Stimulated activated CD4-positive, alpha-beta T cell treated with anti-CD3 and anti-CD28 coated beads, Interleukin-4, amount 100 ng/mL, for 1 hour (primary cell): ENCODE data around the gene LRFN2.

Experiments
- DNase-seq: peaks from one replicate; pipeline ENCODE4 v3.0.0-alpha.2; 2020

LRFN2 gene

DNA sequence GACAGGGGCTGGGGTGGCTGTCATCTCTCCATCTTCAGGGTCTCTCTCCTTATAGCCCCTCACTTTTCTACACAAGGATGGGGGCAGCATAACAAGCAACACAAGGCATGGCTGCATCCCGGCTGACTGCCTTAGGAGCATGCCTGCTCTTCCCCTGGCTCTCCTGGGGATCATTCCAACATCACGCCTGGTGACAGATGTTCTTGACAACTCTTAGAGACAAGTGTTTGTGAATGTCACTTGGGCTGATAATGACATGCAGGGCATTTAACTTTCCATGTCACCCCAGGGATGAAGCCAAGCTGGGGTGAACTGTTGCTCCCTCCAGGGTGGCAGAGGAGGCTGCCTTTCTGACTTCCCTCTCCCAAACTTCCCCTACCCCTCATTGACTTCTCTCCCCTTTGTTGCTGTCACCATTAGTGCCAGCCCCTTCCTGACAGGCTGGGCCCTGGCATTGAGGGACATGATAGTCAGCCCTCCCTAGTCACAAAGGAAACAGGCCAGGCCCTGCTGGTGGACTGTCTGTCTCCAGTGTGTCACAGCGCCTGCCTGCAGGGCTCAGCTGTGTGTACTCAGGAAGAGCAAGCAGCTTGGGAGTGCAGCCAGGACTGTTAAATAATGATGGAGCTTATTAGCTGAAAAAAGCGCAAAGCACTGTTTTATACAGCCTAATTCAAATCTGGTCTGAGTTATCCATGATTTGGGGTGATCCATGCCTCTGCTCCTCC is 161.8 kb downstream of the LRFN2 start:
- no peak for DNase-seq

GRCh38 chr6:40422046-40422445 is 165.1 kb downstream of the LRFN2 start:
- DNase-seq = no peak

GRCh38 chr6:40419946-40420728 is 167.0 kb downstream of the LRFN2 start:
- no peak for DNase-seq

GRCh38 chr6:40419377-40419776 is 167.8 kb downstream of the LRFN2 start:
- DNase-seq = no peak

- DNase-seq = no peak
Observed at GRCh38 chr6:40417031-40417430, 170.1 kb downstream of the LRFN2 start.

DNA sequence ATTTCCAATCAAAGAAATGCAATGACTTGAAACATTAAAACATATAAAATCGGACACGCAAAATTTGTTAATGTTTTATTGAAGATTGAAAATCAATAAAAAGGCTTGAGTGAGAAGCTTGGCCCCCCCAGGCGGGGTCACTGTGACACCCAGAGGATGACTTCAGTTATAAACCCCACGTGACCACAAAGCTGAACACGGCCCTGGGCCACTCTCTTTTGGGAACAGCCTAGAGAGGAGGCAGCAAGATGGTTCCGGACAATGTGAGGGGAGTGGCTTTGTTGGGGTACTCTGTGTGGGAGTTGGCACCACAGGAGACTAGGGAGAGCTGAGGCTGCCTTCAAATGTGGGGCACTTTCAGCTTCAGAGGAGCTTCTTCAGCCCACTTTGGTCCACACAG is 172.5 kb downstream of the LRFN2 start:
- DNase-seq = no peak

- no peak for DNase-seq
Observed at GRCh38 chr6:40413239-40413638, 173.9 kb downstream of the LRFN2 start.

DNA sequence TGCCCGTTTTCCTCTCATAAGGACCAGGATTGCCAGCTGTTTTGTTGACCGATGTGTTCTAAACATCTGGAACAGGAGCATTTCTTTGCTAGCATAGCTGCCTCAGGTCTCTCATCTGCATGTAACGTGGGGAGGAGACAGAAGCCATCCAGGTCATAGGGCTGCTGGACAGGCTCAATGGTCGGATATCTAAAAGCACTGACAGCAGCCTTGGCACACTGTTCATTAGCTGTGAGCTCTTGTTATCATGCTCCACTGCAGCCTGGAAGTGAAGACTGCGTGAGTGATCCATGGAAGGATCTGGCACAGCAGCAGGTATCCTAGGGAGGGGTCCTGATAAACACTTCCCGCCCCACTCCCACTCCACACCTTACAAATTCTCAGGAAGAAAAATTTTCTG is 175.3 kb downstream of the LRFN2 start:
- no peak for DNase-seq

- no peak for DNase-seq
Observed at GRCh38 chr6:40410821-40411220, 176.3 kb downstream of the LRFN2 start.

- DNase-seq = no peak
Observed at GRCh38 chr6:40409716-40410397, 177.3 kb downstream of the LRFN2 start.

- DNase-seq = no peak
Observed at GRCh38 chr6:40408786-40409542, 178.2 kb downstream of the LRFN2 start.

- no peak for DNase-seq
Observed at GRCh38 chr6:40407239-40407638, 179.9 kb downstream of the LRFN2 start.

GRCh38 chr6:40406175-40406574 is 181.0 kb downstream of the LRFN2 start:
- no peak for DNase-seq

DNA sequence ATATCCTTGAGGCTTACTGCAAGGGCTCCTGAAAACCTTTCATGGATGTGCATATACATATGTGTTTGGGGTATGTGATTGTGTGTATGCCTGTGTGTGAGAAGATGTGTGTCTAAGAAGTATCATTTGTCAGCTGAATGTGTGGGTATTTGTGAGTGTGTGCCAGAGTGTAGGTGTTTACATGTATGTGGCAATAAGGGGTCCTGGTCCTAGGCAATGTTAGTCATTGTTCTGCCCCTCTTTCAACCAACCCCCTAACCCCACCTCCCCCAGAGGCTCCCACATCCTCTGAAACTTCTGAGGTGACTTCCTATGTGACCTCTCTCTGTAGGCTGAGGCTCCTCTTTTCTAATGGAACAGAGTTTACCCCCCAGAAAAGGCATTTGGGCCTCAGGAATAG is 186.4 kb downstream of the LRFN2 start:
- no peak for DNase-seq

DNA sequence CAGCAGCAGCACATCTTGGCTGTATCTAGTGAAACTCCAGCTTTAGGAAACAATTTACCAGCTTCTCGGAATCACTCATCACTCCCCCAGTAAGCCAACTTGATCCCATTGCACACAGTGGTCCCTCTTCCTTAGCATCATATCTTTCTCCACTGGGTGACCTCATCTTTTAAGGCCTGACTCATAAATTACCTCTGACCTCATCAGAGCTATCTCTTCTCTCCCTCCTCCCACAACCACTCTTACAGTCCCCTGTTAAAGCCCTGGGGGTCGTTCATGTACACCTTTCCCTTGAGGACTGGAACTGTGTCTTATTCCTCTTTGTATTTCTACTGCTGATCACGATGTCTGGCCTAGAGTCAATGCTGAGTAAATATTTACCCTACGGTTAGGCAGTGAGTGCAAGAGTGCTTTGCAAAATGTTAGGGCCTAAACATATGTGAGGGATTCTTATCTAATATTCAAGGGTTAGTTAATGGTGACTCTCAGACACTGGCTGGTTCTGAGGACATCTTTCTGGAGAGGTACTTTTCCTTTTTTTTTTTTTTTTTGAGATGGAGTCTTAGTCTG is 187.2 kb downstream of the LRFN2 start:
- DNase-seq = no peak

GRCh38 chr6:40398810-40399477 is 188.2 kb downstream of the LRFN2 start:
- DNase-seq = no peak

DNA sequence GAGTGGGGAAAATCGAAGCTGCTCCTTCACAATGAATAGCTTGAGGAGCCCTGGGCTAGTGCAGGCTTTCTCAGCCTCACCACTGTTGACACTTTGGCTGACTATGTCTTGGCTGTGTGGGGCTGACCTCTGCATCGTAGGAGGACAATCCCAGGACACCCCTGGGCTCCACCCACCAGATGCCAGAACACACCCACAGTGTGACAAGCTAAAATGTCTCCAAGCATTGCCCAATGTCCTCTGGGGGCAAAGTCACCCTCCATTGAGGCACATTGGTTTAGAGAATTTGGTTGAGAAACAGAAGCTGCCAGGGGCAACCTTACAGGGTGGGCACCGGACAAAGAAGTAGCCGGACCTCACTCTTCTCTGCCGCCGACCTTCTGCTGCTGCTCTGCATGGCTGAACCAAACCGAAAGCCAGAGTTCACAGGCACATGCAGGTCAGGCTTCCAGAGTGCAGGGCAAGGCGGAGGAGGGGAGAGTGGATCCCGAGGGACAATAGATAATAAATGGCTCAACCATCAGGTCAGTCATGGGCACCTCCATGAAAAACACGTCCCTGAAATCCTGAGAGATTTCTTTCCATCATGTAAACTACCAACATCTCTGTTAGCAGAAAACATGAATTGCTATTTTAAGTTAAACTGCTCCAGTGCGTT is 189.0 kb downstream of the LRFN2 start:
- no peak for DNase-seq

- DNase-seq = no peak
Observed at GRCh38 chr6:40397287-40398033, 189.7 kb downstream of the LRFN2 start.

GRCh38 chr6:40395698-40396076 is 191.5 kb downstream of the LRFN2 start:
- DNase-seq = no peak

- DNase-seq = no peak
Observed at GRCh38 chr6:40395066-40395697, 192.0 kb downstream of the LRFN2 start.
